Neuron (in vitro differentiated cells): ENCODE data around the gene PNPLA7.

Experiments
- H2AFZ ChIP-seq: one replicate; pipeline ENCODE4 v1.6.1; 2013; ENCODE audit warnings: low read depth, mild to moderate bottlenecking, inconsistent platforms, low read length, moderate library complexity
- H3K27me3 ChIP-seq: one replicate; pipeline ENCODE4 v1.6.1; 2013; ENCODE audit warnings: low read length; ENCODE audit not compliant: insufficient read depth
- H3K36me3 ChIP-seq: one replicate; pipeline ENCODE4 v1.6.1; 2013; ENCODE audit warnings: low read length; ENCODE audit not compliant: insufficient read depth
- H3K4me1 ChIP-seq: one replicate; pipeline ENCODE4 v1.6.1; 2013; ENCODE audit warnings: low read length; ENCODE audit not compliant: insufficient read depth
- H3K4me3 ChIP-seq: 2 replicates; pipeline ENCODE4 v1.5.1; 2013; ENCODE audit warnings: mild to moderate bottlenecking, low read length, moderate library complexity
- H3K9me3 ChIP-seq: one replicate; pipeline ENCODE4 v1.6.1; 2013; ENCODE audit warnings: low read length

PNPLA7 gene

GRCh38 chr9:137429974-137430722 is 120.1 kb downstream of the PNPLA7 start:
- Histone ChIP-seq H2AFZ (no peak overlapping the region), H3K27me3 (peaks cover 4% of the 10 kb centered on the region), H3K4me3 (no peak overlapping the region), H3K36me3 (no peaks in the 10 kb centered on the region), H3K9me3 (no peaks in the 10 kb centered on the region), H3K4me1 (no peaks in the 10 kb centered on the region)

- Histone ChIP-seq H2AFZ (no peak overlapping the region), H3K4me3 (no peak overlapping the region), H3K4me1 (no peaks in the 10 kb centered on the region), H3K27me3 (peaks cover 3% of the 10 kb centered on the region), H3K9me3 (no peaks in the 10 kb centered on the region), H3K36me3 (no peaks in the 10 kb centered on the region)
These were observed 120.7 kb downstream of the PNPLA7 start for GRCh38 chr9:137429546-137429890.

- Histone ChIP-seq H3K27me3 (peaks cover 3% of the 10 kb centered on the region), H3K36me3 (no peaks in the 10 kb centered on the region), H2AFZ (no peak overlapping the region), H3K9me3 (no peaks in the 10 kb centered on the region), H3K4me1 (no peaks in the 10 kb centered on the region), H3K4me3 (no peak overlapping the region)
These were observed 121.2 kb downstream of the PNPLA7 start for GRCh38 chr9:137428841-137429545.

GRCh38 chr9:137428311-137428630 is 121.9 kb downstream of the PNPLA7 start:
- H3K4me1 ChIP-seq = no peaks in the 10 kb centered on the region
- H3K27me3 ChIP-seq = peaks cover 1% of the 10 kb centered on the region
- H3K4me3 ChIP-seq = no peak overlapping the region
- H3K9me3 ChIP-seq = no peaks in the 10 kb centered on the region
- no peaks in the 10 kb centered on the region for H3K36me3 ChIP-seq
- H2AFZ ChIP-seq = no peak overlapping the region

- Histone ChIP-seq H3K36me3 (no peaks in the 10 kb centered on the region), H2AFZ (no peak overlapping the region), H3K9me3 (no peaks in the 10 kb centered on the region), H3K4me3 (no peak overlapping the region), H3K27me3 (no peaks in the 10 kb centered on the region), H3K4me1 (no peaks in the 10 kb centered on the region)
These were observed 122.5 kb downstream of the PNPLA7 start for GRCh38 chr9:137427454-137428310.

GRCh38 chr9:137426018-137426681 is 124.1 kb downstream of the PNPLA7 start:
- no peak overlapping the region for H3K4me3 ChIP-seq
- H2AFZ ChIP-seq = no peak overlapping the region
- no peaks in the 10 kb centered on the region for H3K27me3 ChIP-seq
- H3K9me3 ChIP-seq = no peaks in the 10 kb centered on the region
- H3K4me1 ChIP-seq = peaks cover 11% of the 10 kb centered on the region
- no peaks in the 10 kb centered on the region for H3K36me3 ChIP-seq

GRCh38 chr9:137423514-137424291 is 126.5 kb downstream of the PNPLA7 start:
- Histone ChIP-seq H2AFZ (peak overlapping the region; percentile 62), H3K27me3 (no peaks in the 10 kb centered on the region), H3K36me3 (no peaks in the 10 kb centered on the region), H3K4me3 (peak overlapping the region; percentile 17), H3K4me1 (peaks cover 11% of the 10 kb centered on the region), H3K9me3 (no peaks in the 10 kb centered on the region)

GRCh38 chr9:137422604-137423513 is 127.3 kb downstream of the PNPLA7 start, which contains the start of the genes EXD3 and NOXA1:
TSS of gene EXD3 (minus strand) at chr9:137423162. CDS start at chr9:137395357, 27,805 bp downstream.
TSS of gene NOXA1 (plus strand) at chr9:137423393. CDS start at chr9:137423530, 137 bp downstream.
- peak within 1 kb of the TSS; percentile 66 for H3K4me3 ChIP-seq
- H3K9me3 ChIP-seq = no peaks in the 10 kb centered on the region
- peaks cover 11% of the 10 kb centered on the region for H3K4me1 ChIP-seq
- no peaks in the 10 kb centered on the region for H3K27me3 ChIP-seq
- H2AFZ ChIP-seq = peak within 1 kb of the TSS; percentile 95
- no peaks in the 10 kb centered on the region for H3K36me3 ChIP-seq

- Histone ChIP-seq H2AFZ (peak overlapping the region; percentile 95), H3K27me3 (no peaks in the 10 kb centered on the region), H3K36me3 (no peaks in the 10 kb centered on the region), H3K4me1 (peaks cover 11% of the 10 kb centered on the region), H3K4me3 (peak overlapping the region; percentile 66), H3K9me3 (peaks cover 2% of the 10 kb centered on the region)
These were observed 128.2 kb downstream of the PNPLA7 start for GRCh38 chr9:137421838-137422603.

GRCh38 chr9:137417161-137418021 is 132.8 kb downstream of the PNPLA7 start:
- Histone ChIP-seq H3K4me3 (no peak overlapping the region), H2AFZ (no peak overlapping the region)

More at GRCh38 chr9:137417161-137418021, 132.8 kb downstream of the PNPLA7 start:
- Histone ChIP-seq H3K27me3 (no peaks in the 10 kb centered on the region), H3K4me1 (peaks cover 12% of the 10 kb centered on the region), H3K36me3 (no peaks in the 10 kb centered on the region), H3K9me3 (peaks cover 4% of the 10 kb centered on the region)
